HG02642 (cell line): Measurements from ENCODE around the gene R3HDM2.
"Not testable (repeated sequence)": the region's sequence is repeated elsewhere in the genome, so short reads cannot be mapped to it uniquely, and the experiment has no call there.

Experiments used
- ATAC-seq: cut with Tn5 transposase; IDR thresholded peaks from one replicate; pipeline ENCODE4 v1.9.1; 2021; ENCODE audit warnings: mild to moderate bottlenecking; ENCODE audit not compliant: unreplicated experiment, poor library complexity

The R3HDM2 gene

GRCh38 chr12:57430112-57430930 is 522 bp downstream of the R3HDM2 start:
- ATAC-seq: peak; percentile 69

GRCh38 chr12:57429473-57430111 is 1.3 kb downstream of the R3HDM2 start:
- no peak for ATAC-seq

- no peak for ATAC-seq
Observed at GRCh38 chr12:57428965-57429364, 1.9 kb downstream of the R3HDM2 start.

- ATAC-seq: not testable (repeated sequence)
Observed at GRCh38 chr12:57426948-57427347, 3.9 kb downstream of the R3HDM2 start.

GRCh38 chr12:57420482-57420881 is 10.4 kb downstream of the R3HDM2 start:
- no peak for ATAC-seq

GRCh38 chr12:57419495-57419894 is 11.3 kb downstream of the R3HDM2 start:
- ATAC-seq: no peak

GRCh38 chr12:57418255-57418654 is 12.6 kb downstream of the R3HDM2 start:
- no peak for ATAC-seq

GRCh38 chr12:57416039-57416996 is 14.5 kb downstream of the R3HDM2 start:
- no peak for ATAC-seq

- ATAC-seq: no peak
Observed at GRCh38 chr12:57415088-57415487, 15.8 kb downstream of the R3HDM2 start.

GRCh38 chr12:57414160-57414559 is 16.7 kb downstream of the R3HDM2 start:
- not testable (repeated sequence) for ATAC-seq

- ATAC-seq: no peak
Observed at GRCh38 chr12:57410534-57410933, 20.3 kb downstream of the R3HDM2 start.

- ATAC-seq: no peak
Observed at GRCh38 chr12:57404966-57405640, 25.7 kb downstream of the R3HDM2 start.

- ATAC-seq: not testable (repeated sequence)
Observed at GRCh38 chr12:57402156-57402555, 28.7 kb downstream of the R3HDM2 start.

GRCh38 chr12:57401165-57401564 is 29.7 kb downstream of the R3HDM2 start:
- ATAC-seq: no peak

GRCh38 chr12:57399718-57400463 is 31.0 kb downstream of the R3HDM2 start:
- ATAC-seq: not testable (repeated sequence)

- no peak for ATAC-seq
Observed at GRCh38 chr12:57397441-57397840, 33.4 kb downstream of the R3HDM2 start.

- ATAC-seq: no peak
Observed at GRCh38 chr12:57395121-57395520, 35.7 kb downstream of the R3HDM2 start.

GRCh38 chr12:57390174-57390573 is 40.7 kb downstream of the R3HDM2 start:
- no peak for ATAC-seq

- ATAC-seq: no peak
Observed at GRCh38 chr12:57389033-57389432, 41.8 kb downstream of the R3HDM2 start.
